ENCODE measurements around the gene ABTB2. TPM values are rescaled to one million over a fixed set of nuclear protein-coding genes. Genes with fewer than 3 reads are reported as not detected.

Gene ABTB2
- total and polyA plus RNA-seq, 10 of the 15 experiments (the other 5 are each of a cell fraction or from before 2014, with no cell fraction given), result 0.13 to 2.1 (median 0.72) TPM

GRCh38 chr11:34243600-34244464 is 114.0 kb downstream of the ABTB2 start (continued):
- no peak for TF ChIP-seq IRF5 (IDR thresholded peaks at IDR 0.05; ENCODE audit: borderline replicate concordance)
- TF ChIP-seq CREM (IDR thresholded peaks at IDR 0.05; ENCODE audit: low read depth), result peak; percentile 77; the same call in 1 of the 2 replicates
- TF ChIP-seq GABPA (IDR thresholded peaks at IDR 0.05; ENCODE audit: low read depth), result peak; percentile 73
- TF ChIP-seq, protein P1, sequence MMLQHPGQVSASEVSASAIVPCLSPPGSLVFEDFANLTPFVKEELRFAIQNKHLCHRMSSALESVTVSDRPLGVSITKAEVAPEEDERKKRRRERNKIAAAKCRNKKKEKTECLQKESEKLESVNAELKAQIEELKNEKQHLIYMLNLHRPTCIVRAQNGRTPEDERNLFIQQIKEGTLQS (IDR thresholded peaks at IDR 0.05; ENCODE audit: borderline replicate concordance, extremely low read depth, low read depth, low read length), result no peak
- TF ChIP-seq, protein P2, sequence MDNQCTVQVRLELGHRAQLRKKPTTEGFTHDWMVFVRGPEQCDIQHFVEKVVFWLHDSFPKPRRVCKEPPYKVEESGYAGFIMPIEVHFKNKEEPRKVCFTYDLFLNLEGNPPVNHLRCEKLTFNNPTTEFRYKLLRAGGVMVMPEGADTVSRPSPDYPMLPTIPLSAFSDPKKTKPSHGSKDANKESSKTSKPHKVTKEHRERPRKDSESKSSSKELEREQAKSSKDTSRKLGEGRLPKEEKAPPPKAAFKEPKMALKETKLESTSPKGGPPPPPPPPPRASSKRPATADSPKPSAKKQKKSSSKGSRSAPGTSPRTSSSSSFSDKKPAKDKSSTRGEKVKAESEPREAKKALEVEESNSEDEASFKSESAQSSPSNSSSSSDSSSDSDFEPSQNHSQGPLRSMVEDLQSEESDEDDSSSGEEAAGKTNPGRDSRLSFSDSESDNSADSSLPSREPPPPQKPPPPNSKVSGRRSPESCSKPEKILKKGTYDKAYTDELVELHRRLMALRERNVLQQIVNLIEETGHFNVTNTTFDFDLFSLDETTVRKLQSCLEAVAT (IDR thresholded peaks at IDR 0.05), result peak; percentile 87
- no peak for TF ChIP-seq USF1 (IDR thresholded peaks at IDR 0.05; ENCODE audit: borderline replicate concordance, extremely low read length, insufficient read depth, low read depth, low read length)
- no peak for TF ChIP-seq CHD4 (IDR thresholded peaks at IDR 0.05)
- TF ChIP-seq, protein P3, sequence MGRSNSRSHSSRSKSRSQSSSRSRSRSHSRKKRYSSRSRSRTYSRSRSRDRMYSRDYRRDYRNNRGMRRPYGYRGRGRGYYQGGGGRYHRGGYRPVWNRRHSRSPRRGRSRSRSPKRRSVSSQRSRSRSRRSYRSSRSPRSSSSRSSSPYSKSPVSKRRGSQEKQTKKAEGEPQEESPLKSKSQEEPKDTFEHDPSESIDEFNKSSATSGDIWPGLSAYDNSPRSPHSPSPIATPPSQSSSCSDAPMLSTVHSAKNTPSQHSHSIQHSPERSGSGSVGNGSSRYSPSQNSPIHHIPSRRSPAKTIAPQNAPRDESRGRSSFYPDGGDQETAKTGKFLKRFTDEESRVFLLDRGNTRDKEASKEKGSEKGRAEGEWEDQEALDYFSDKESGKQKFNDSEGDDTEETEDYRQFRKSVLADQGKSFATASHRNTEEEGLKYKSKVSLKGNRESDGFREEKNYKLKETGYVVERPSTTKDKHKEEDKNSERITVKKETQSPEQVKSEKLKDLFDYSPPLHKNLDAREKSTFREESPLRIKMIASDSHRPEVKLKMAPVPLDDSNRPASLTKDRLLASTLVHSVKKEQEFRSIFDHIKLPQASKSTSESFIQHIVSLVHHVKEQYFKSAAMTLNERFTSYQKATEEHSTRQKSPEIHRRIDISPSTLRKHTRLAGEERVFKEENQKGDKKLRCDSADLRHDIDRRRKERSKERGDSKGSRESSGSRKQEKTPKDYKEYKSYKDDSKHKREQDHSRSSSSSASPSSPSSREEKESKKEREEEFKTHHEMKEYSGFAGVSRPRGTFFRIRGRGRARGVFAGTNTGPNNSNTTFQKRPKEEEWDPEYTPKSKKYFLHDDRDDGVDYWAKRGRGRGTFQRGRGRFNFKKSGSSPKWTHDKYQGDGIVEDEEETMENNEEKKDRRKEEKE (IDR thresholded peaks at IDR 0.05), result no peak
- TF ChIP-seq RBBP5 (conservative IDR thresholded peaks at IDR 0.05), result no peak
- TF ChIP-seq, protein P4, sequence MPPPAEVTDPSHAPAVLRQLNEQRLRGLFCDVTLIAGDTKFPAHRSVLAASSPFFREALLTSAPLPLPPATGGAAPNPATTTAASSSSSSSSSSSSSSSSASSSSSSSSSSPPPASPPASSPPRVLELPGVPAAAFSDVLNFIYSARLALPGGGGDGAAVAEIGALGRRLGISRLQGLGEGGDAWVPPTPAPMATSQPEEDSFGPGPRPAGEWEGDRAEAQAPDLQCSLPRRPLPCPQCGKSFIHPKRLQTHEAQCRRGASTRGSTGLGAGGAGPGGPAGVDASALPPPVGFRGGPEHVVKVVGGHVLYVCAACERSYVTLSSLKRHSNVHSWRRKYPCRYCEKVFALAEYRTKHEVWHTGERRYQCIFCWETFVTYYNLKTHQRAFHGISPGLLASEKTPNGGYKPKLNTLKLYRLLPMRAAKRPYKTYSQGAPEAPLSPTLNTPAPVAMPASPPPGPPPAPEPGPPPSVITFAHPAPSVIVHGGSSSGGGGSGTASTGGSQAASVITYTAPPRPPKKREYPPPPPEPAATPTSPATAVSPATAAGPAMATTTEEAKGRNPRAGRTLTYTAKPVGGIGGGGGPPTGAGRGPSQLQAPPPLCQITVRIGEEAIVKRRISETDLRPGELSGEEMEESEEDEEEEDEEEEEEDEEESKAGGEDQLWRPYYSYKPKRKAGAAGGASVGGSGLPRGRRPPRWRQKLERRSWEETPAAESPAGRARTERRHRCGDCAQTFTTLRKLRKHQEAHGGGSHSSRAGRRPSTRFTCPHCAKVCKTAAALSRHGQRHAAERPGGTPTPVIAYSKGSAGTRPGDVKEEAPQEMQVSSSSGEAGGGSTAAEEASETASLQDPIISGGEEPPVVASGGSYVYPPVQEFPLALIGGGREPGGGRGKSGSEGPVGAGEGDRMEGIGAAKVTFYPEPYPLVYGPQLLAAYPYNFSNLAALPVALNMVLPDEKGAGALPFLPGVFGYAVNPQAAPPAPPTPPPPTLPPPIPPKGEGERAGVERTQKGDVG (CRISPR knock-in tag; IDR thresholded peaks at IDR 0.05), result no peak
- peak; percentile 79; the same call in 1 of the 2 replicates for TF ChIP-seq MTA3 (IDR thresholded peaks at IDR 0.05; ENCODE audit: borderline replicate concordance, low read length)
- no peak for TF ChIP-seq POLR2A (IDR thresholded peaks at IDR 0.05; ENCODE audit: low read depth, low read length)
- peak; percentile 98 for TF ChIP-seq RUNX3 (IDR thresholded peaks at IDR 0.05; ENCODE audit: low read length)
- no peak for TF ChIP-seq FOXK2 (IDR thresholded peaks at IDR 0.05)
- peak; percentile 84; the same call in 1 of the 2 replicates for TF ChIP-seq PAX5 (IDR thresholded peaks at IDR 0.05; ENCODE audit: borderline replicate concordance, low read depth, low read length)
- no peak for TF ChIP-seq TARDBP (IDR thresholded peaks at IDR 0.05; ENCODE audit: borderline replicate concordance)
- TF ChIP-seq RFX5 (IDR thresholded peaks at IDR 0.05; ENCODE audit: low read depth, low read length), result no peak
- TF ChIP-seq TCF12 (IDR thresholded peaks at IDR 0.05; ENCODE audit: low read depth, low read length), result peak; percentile 69; the same call in 1 of the 2 replicates
- no peak for TF ChIP-seq SUPT20H (IDR thresholded peaks at IDR 0.05; ENCODE audit: borderline replicate concordance, control insufficient read depth, low read depth, low read length)
- peak; percentile 58; the same call in 2 of the 3 replicates for TF ChIP-seq POU2F2 (IDR thresholded peaks at IDR 0.05; ENCODE audit: borderline replicate concordance, low read depth, low read length)
